Mesenchymal stem cell (in vitro differentiated cells and primary cell): Measurements from ENCODE around the gene DPP6.

Experiments
- DNase-seq: peaks from one replicate; pipeline ENCODE4 v3.0.0-alpha.2; 2013
- H2AFZ ChIP-seq: one replicate; pipeline ENCODE4 v1.6.1; 2013; ENCODE audit warnings: low read depth, mild to moderate bottlenecking, control low read depth, inconsistent platforms, low read length, moderate library complexity
- H2AK5ac ChIP-seq: 2 replicates; pipeline ENCODE4 v1.6.1; 2013; ENCODE audit warnings: low read length, moderate library complexity, mild to moderate bottlenecking, inconsistent platforms; ENCODE audit not compliant: severe bottlenecking
- H2BK120ac ChIP-seq: one replicate; pipeline ENCODE4 v1.6.1; 2013; ENCODE audit warnings: low read depth, mild to moderate bottlenecking, inconsistent platforms, low read length, moderate library complexity
- H2BK12ac ChIP-seq, 2 experiments: one replicate each; pipeline ENCODE4 v1.6.1; 2013; ENCODE audit warnings: inconsistent platforms in 2 of 2, low read length in 2 of 2, mild to moderate bottlenecking in 2 of 2, moderate library complexity in 2 of 2, control low read depth in 1 of 2
- H2BK15ac ChIP-seq: one replicate; pipeline ENCODE4 v1.6.1; 2013; ENCODE audit warnings: mild to moderate bottlenecking, low read depth, inconsistent platforms; ENCODE audit not compliant: poor library complexity, severe bottlenecking
- H2BK5ac ChIP-seq: 2 replicates; pipeline ENCODE4 v1.6.1; 2013; ENCODE audit warnings: low read depth, mild to moderate bottlenecking, low read length, control low read depth, inconsistent platforms; ENCODE audit not compliant: poor library complexity, severe bottlenecking
- H3K14ac ChIP-seq, 2 experiments: one replicate each; pipeline ENCODE4 v1.6.1; 2013; ENCODE audit warnings: inconsistent platforms in 2 of 2, low read length in 2 of 2, control low read depth in 1 of 2, mild to moderate bottlenecking in 1 of 2, moderate library complexity in 1 of 2
- H3K18ac ChIP-seq, 2 experiments: one replicate each; pipeline ENCODE4 v1.6.1; 2013; ENCODE audit warnings: inconsistent platforms in 2 of 2, low read length in 2 of 2, control low read depth in 1 of 2, low read depth in 1 of 2, mild to moderate bottlenecking in 1 of 2
- H3K23ac ChIP-seq, 2 experiments: one replicate each; pipeline ENCODE4 v1.6.1; 2013; ENCODE audit warnings: inconsistent platforms in 2 of 2, low read length in 2 of 2, mild to moderate bottlenecking in 2 of 2, moderate library complexity in 2 of 2, control low read depth in 1 of 2
- H3K27ac ChIP-seq: 2 replicates; pipeline ENCODE4 v1.5.1; 2013; ENCODE audit warnings: mild to moderate bottlenecking, moderate library complexity, low read length, control low read depth, inconsistent platforms; ENCODE audit not compliant: poor library complexity, severe bottlenecking
- H3K27me3 ChIP-seq, 2 experiments: 2 replicates each; pipeline versions ENCODE4 v1.6.1 to v1.7.0; 2013; ENCODE audit warnings: low read length in 2 of 2, mild to moderate bottlenecking in 2 of 2, moderate library complexity in 2 of 2, control low read depth in 1 of 2, inconsistent platforms in 1 of 2; ENCODE audit not compliant: control insufficient read depth in 1 of 2, insufficient read depth in 1 of 2
- H3K36me3 ChIP-seq, 2 experiments: 2 replicates each; pipeline versions ENCODE4 v1.6.1 to v1.7.0; 2013; ENCODE audit warnings: low read length in 2 of 2, control low read depth in 1 of 2, inconsistent platforms in 1 of 2, low read depth in 1 of 2, mild to moderate bottlenecking in 1 of 2; ENCODE audit not compliant: insufficient read depth in 2 of 2, control insufficient read depth in 1 of 2
- H3K4ac ChIP-seq, 2 experiments: one replicate each; pipeline ENCODE4 v1.6.1; 2013; ENCODE audit warnings: inconsistent platforms in 2 of 2, low read length in 2 of 2, mild to moderate bottlenecking in 2 of 2, moderate library complexity in 2 of 2, control low read depth in 1 of 2, low read depth in 1 of 2
- H3K4me1 ChIP-seq: 2 replicates; pipeline ENCODE4 v1.6.1; 2013; ENCODE audit warnings: low read depth, low read length, control low read depth; ENCODE audit not compliant: control insufficient read depth, insufficient read depth
- H3K4me2 ChIP-seq: 2 replicates; pipeline ENCODE4 v1.6.1; 2013; ENCODE audit warnings: low read length, mild to moderate bottlenecking, inconsistent platforms; ENCODE audit not compliant: poor library complexity, severe bottlenecking
- H3K4me3 ChIP-seq, 2 experiments: 2 replicates each; pipeline versions ENCODE4 v1.5.1 to v1.7.0; 2013; ENCODE audit warnings: low read length in 2 of 2, mild to moderate bottlenecking in 2 of 2, control low read depth in 1 of 2, low read depth in 1 of 2; ENCODE audit not compliant: insufficient read depth in 1 of 2
- H3K79me1 ChIP-seq: replicated peaks from 2 replicates; pipeline ENCODE4 v1.6.1; 2013; ENCODE audit warnings: mild to moderate bottlenecking, control low read depth, low read length, inconsistent platforms; ENCODE audit not compliant: poor library complexity, severe bottlenecking
- H3K9ac ChIP-seq: 2 replicates; pipeline ENCODE4 v1.7.0; 2013; ENCODE audit warnings: mild to moderate bottlenecking, low read length, moderate library complexity
- H3K9me3 ChIP-seq: 2 replicates; pipeline ENCODE4 v1.7.0; 2013; ENCODE audit warnings: mild to moderate bottlenecking, low read length; ENCODE audit not compliant: control insufficient read depth
- H4K8ac ChIP-seq: one replicate; pipeline ENCODE4 v1.6.1; 2013; ENCODE audit warnings: inconsistent platforms, mild to moderate bottlenecking, low read length, moderate library complexity
- H4K91ac ChIP-seq: one replicate; pipeline ENCODE4 v1.6.1; 2013; ENCODE audit warnings: mild to moderate bottlenecking, low read length, inconsistent platforms
- WGBS: methylation state at CpG from one replicate; pipeline ENCODE4 v1.1.7; 2013; ENCODE audit warnings: mixed read lengths; 5-methylcytosine and 5-hydroxymethylcytosine counted together

Gene DPP6

DNA sequence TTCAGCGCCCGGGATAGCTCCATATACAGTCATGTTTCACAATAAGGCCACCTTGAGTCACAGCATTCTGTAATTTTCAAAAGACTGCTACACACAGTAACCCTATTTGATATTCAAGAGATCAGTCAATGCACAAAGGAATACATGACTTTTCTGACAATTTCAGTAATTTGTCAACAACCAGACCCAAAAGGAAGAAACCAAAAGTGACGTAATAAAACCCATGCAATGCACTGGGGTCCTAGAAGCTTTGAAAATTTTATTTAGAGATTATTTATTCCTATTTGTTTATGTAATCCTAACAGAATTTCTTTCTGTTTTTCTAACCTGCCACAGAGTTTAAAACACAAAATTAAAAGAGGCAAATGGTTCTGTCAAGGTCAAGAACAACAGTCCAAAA, 421.2 kb downstream of the DPP6 start:
- no peak overlapping the region for H2AFZ ChIP-seq
- H3K9me3 ChIP-seq = peaks cover 6% of the 10 kb centered on the region
- H3K9ac ChIP-seq = no peak overlapping the region
- H3K18ac ChIP-seq = no peak overlapping the region
- no peak overlapping the region for H3K23ac ChIP-seq
- no peak overlapping the region for H4K8ac ChIP-seq
- H3K79me1 ChIP-seq = no peaks in the 10 kb centered on the region
- H3K36me3 ChIP-seq = no peaks in the 10 kb centered on the region
- H2AK5ac ChIP-seq = no peak overlapping the region
- no peak overlapping the region for H2BK15ac ChIP-seq
- H3K27me3 ChIP-seq = no peaks in the 10 kb centered on the region
- DNase-seq = no peak
- H3K4ac ChIP-seq = no peak overlapping the region
- no peak overlapping the region for H3K27ac ChIP-seq
- H2BK120ac ChIP-seq = no peak overlapping the region
- H2BK5ac ChIP-seq = no peak overlapping the region
- H3K4me3 ChIP-seq = no peak overlapping the region
- H3K4me2 ChIP-seq = no peak overlapping the region
- no peak overlapping the region for H3K14ac ChIP-seq
- no peaks in the 10 kb centered on the region for H3K4me1 ChIP-seq
- H2BK12ac ChIP-seq = no peak overlapping the region
- 84% methylated on average over 2 of the region's 3 CpGs for WGBS
- no peak overlapping the region for H4K91ac ChIP-seq

- Histone ChIP-seq H3K14ac (no peak overlapping the region), H2AK5ac (no peak overlapping the region), H2BK5ac (no peak overlapping the region), H3K4me2 (no peak overlapping the region), H4K91ac (no peak overlapping the region), H3K9ac (no peak overlapping the region), H2BK15ac (no peak overlapping the region), H3K36me3 (no peaks in the 10 kb centered on the region), H3K4me1 (no peaks in the 10 kb centered on the region), H2AFZ (no peak overlapping the region), H3K9me3 (peaks cover 6% of the 10 kb centered on the region), H3K4ac (no peak overlapping the region), H3K27ac (no peak overlapping the region), H4K8ac (no peak overlapping the region), H3K27me3 (no peaks in the 10 kb centered on the region), H2BK120ac (no peak overlapping the region), H3K79me1 (no peaks in the 10 kb centered on the region), H2BK12ac (no peak overlapping the region), H3K23ac (no peak overlapping the region), H3K18ac (no peak overlapping the region), H3K4me3 (no peak overlapping the region)
- no peak for DNase-seq
- WGBS = 66% methylated on average over 6 of the region's 10 CpGs
These were observed 422.8 kb downstream of the DPP6 start for GRCh38 chr7:154474903-154475520.

GRCh38 chr7:154475864-154476263, 423.7 kb downstream of the DPP6 start:
- no peaks in the 10 kb centered on the region for H3K36me3 ChIP-seq
- H3K4me1 ChIP-seq = no peaks in the 10 kb centered on the region
- no peak overlapping the region for H3K14ac ChIP-seq
- no peak overlapping the region for H2BK12ac ChIP-seq
- no peak overlapping the region for H3K4ac ChIP-seq
- no peaks in the 10 kb centered on the region for H3K27me3 ChIP-seq
- no peak overlapping the region for H3K27ac ChIP-seq
- H3K4me2 ChIP-seq = no peak overlapping the region
- no peaks in the 10 kb centered on the region for H3K79me1 ChIP-seq
- no peak overlapping the region for H4K91ac ChIP-seq
- H3K9me3 ChIP-seq = peaks cover 6% of the 10 kb centered on the region
- no peak overlapping the region for H3K9ac ChIP-seq
- no peak overlapping the region for H2AFZ ChIP-seq
- WGBS = 36% methylated on average over 4 of the region's 5 CpGs
- H2BK15ac ChIP-seq = no peak overlapping the region
- no peak overlapping the region for H4K8ac ChIP-seq
- no peak overlapping the region for H2BK120ac ChIP-seq
- no peak for DNase-seq
- H2AK5ac ChIP-seq = no peak overlapping the region
- H2BK5ac ChIP-seq = no peak overlapping the region
- no peak overlapping the region for H3K23ac ChIP-seq
- H3K18ac ChIP-seq = no peak overlapping the region
- no peak overlapping the region for H3K4me3 ChIP-seq

DNA sequence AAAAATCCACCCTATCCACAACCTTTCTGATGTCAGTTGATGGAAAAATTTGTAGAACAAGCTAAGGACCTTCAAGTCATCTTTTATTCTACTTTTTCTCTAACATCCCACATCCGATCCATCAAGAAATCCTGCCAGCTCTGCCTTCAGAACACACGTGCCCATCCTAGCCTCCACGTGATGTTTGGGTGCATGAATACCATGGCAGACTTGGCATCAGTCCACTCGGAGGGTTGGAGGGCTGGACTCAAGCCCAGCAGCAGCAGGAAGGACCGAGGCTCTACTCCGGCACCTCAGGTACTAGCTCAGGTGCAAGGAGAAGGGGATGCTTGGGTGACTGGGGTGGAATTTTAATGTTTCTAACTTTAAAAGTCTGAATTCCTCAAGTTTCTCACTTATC, 428.6 kb downstream of the DPP6 start:
- Histone ChIP-seq H3K36me3 (no peaks in the 10 kb centered on the region), H3K18ac (no peak overlapping the region), H3K9ac (no peak overlapping the region), H3K4ac (no peak overlapping the region), H2AK5ac (no peak overlapping the region), H3K9me3 (peaks cover 9% of the 10 kb centered on the region), H2BK120ac (no peak overlapping the region), H3K79me1 (no peaks in the 10 kb centered on the region), H3K27me3 (no peaks in the 10 kb centered on the region), H3K4me2 (no peak overlapping the region), H3K4me1 (no peaks in the 10 kb centered on the region), H3K23ac (no peak overlapping the region), H2BK5ac (no peak overlapping the region), H3K4me3 (peak overlapping the region in 1 of 2 experiments; percentile 36), H4K91ac (no peak overlapping the region), H4K8ac (no peak overlapping the region), H2BK15ac (no peak overlapping the region), H3K14ac (no peak overlapping the region), H3K27ac (no peak overlapping the region), H2BK12ac (no peak overlapping the region), H2AFZ (no peak overlapping the region)
- no peak for DNase-seq
- 72% methylated on average over 4 of the region's 6 CpGs for WGBS
